WTC11 (cell line): Measurements from ENCODE around the gene HNF1B.

Source experiments
- ATF2 ChIP-seq: sonication (generic); formaldehyde crosslinking; IDR thresholded peaks from 2 replicates; pipeline ENCODE4 v1.8.1; 2022; ENCODE audit warnings: low read depth, missing genetic modification reagents, borderline replicate concordance
- CREB1 ChIP-seq: sonication (generic); formaldehyde crosslinking; IDR thresholded peaks from 2 replicates; pipeline ENCODE4 v1.8.0; 2023; ENCODE audit warnings: mild to moderate bottlenecking, missing genetic modification reagents
- CTCF ChIP-seq: fragments of 200-600 bp; IDR thresholded peaks from 2 replicates; pipeline ENCODE4 v1.8.0; 2022; ENCODE audit warnings: antibody characterized with exemption
- ESRRA ChIP-seq: sonication (generic); formaldehyde crosslinking; IDR thresholded peaks from 2 replicates; pipeline ENCODE4 v1.8.1; 2022; ENCODE audit warnings: mild to moderate bottlenecking, missing genetic modification reagents, borderline replicate concordance
- ETV6 ChIP-seq: sonication (generic); formaldehyde crosslinking; IDR thresholded peaks from 2 replicates; pipeline ENCODE4 v1.8.1; 2022; ENCODE audit warnings: mild to moderate bottlenecking, missing genetic modification reagents
- IRF1 ChIP-seq: sonication (generic); formaldehyde crosslinking; IDR thresholded peaks from 2 replicates; pipeline ENCODE4 v1.8.0; 2023; ENCODE audit warnings: missing genetic modification reagents
- JUN ChIP-seq: sonication (generic); formaldehyde crosslinking; IDR thresholded peaks from 2 replicates; pipeline ENCODE4 v1.8.0; 2023; ENCODE audit warnings: mild to moderate bottlenecking, missing genetic modification reagents
- NFYB ChIP-seq: sonication (generic); formaldehyde crosslinking; conservative IDR thresholded peaks from 2 replicates; pipeline ENCODE4 v1.8.0; 2022; ENCODE audit warnings: low read depth, missing genetic modification reagents
- NR1H2 ChIP-seq: sonication (generic); formaldehyde crosslinking; IDR thresholded peaks from 2 replicates; pipeline ENCODE4 v1.9.0; 2021; ENCODE audit warnings: mild to moderate bottlenecking, moderate library complexity, missing genetic modification reagents
- SOX15 ChIP-seq: fragments of 250-450 bp; sonication (Bioruptor Pico); IDR thresholded peaks from 2 replicates; pipeline ENCODE4 v1.9.0; 2021; ENCODE audit warnings: mild to moderate bottlenecking
- ZNF121 ChIP-seq: sonication (generic); formaldehyde crosslinking; IDR thresholded peaks from 2 replicates; pipeline ENCODE4 v1.8.0; 2023; ENCODE audit warnings: missing genetic modification reagents
- ZNF263 ChIP-seq: sonication (generic); formaldehyde crosslinking; IDR thresholded peaks from 2 replicates; pipeline ENCODE4 v1.8.1; 2022; ENCODE audit warnings: low read depth, mild to moderate bottlenecking, moderate library complexity, missing genetic modification reagents
- ZNF281 ChIP-seq: sonication (generic); formaldehyde crosslinking; IDR thresholded peaks from 2 replicates; pipeline ENCODE4 v1.8.0; 2023; ENCODE audit warnings: mild to moderate bottlenecking, missing genetic modification reagents

- TF ChIP-seq ZNF263 (CRISPR knock-in tag) = no peak
- no peak for TF ChIP-seq ETV6 (CRISPR knock-in tag)
- no peak for TF ChIP-seq SOX15
- TF ChIP-seq IRF1 = no peak
- TF ChIP-seq CTCF = no peak
- TF ChIP-seq ZNF281 (CRISPR knock-in tag) = no peak
- TF ChIP-seq ESRRA (CRISPR knock-in tag) = no peak
- no peak for TF ChIP-seq ATF2 (CRISPR knock-in tag)
- no peak for TF ChIP-seq NR1H2 (CRISPR knock-in tag)
- TF ChIP-seq ZNF121 = no peak
- TF ChIP-seq NFYB (CRISPR knock-in tag) = no peak
- TF ChIP-seq JUN (CRISPR knock-in tag) = no peak
- TF ChIP-seq CREB1 = no peak
These were observed 23.6 kb upstream of the HNF1B start for GRCh38 chr17:37768438-37768837.
